SK-N-SH (cell line): ENCODE results near the gene KRTAP1-3. TPM values are rescaled to one million over a fixed set of nuclear protein-coding genes. Genes with fewer than 3 reads are reported as not detected.
"Not testable (repeated sequence)": the region's sequence is repeated elsewhere in the genome, so short reads cannot be mapped to it uniquely, and the experiment has no call there.

Experiments used
- CTCF ChIA-PET: fragments of 300-600, 350-600 bp; formaldehyde crosslinking; extraction: SDS; loops from one replicate; lab custom pipeline; 2021; lab: Yijun Ruan, JAX
- POLR2A ChIA-PET: fragments of 350-600 bp; sonication (Branson Sonifier 250); formaldehyde crosslinking; extraction: SDS; loops from one replicate; lab custom pipeline; 2020; ENCODE audit warnings: antibody characterized with exemption, inconsistent platforms; lab: Yijun Ruan, JAX
- DNase-seq: peaks from one replicate; pipeline ENCODE4 v3.0.0; 2012
- H2AFZ ChIP-seq: fragments of 200-600 bp; sonication (generic); 2 replicates; pipeline ENCODE4 v1.8.1; 2016; ENCODE audit warnings: antibody characterized with exemption, mild to moderate bottlenecking, low read depth
- H3F3A ChIP-seq: fragments of 200-600 bp; sonication (generic); replicated peaks from 2 replicates; pipeline ENCODE3; 2016; ENCODE audit warnings: antibody characterized with exemption, mild to moderate bottlenecking; ENCODE audit not compliant: insufficient read depth
- H3K27ac ChIP-seq, 2 experiments: fragments of 200-500 bp in 1 of 2; fragments of 200-600 bp in 1 of 2; sonication (Bioruptor generic) in 1 of 2; sonication (generic), shearing (Covaris generic) in 1 of 2; 2 replicates each; pipeline versions ENCODE4 v1.5.1 to v1.6.1; 2014 to 2016; ENCODE audit warnings: low read depth in 2 of 2, inconsistent platforms in 1 of 2, low read length in 1 of 2, mild to moderate bottlenecking in 1 of 2, mixed read lengths in 1 of 2
- H3K27me3 ChIP-seq: fragments of 200-600 bp; sonication (generic), shearing (Covaris generic); 2 replicates; pipeline ENCODE4 v1.6.1; 2016; ENCODE audit warnings: mixed run types; ENCODE audit not compliant: insufficient read depth
- H3K36me3 ChIP-seq, 2 experiments: fragments of 200-500 bp in 1 of 2; fragments of 200-600 bp in 1 of 2; sonication (Bioruptor generic) in 1 of 2; sonication (generic) in 1 of 2; replicated peaks in 1 of 2; 2 replicates each; pipeline versions ENCODE3 to v1.5.1; 2014 to 2016; ENCODE audit warnings: low read length in 1 of 2, mild to moderate bottlenecking in 1 of 2; ENCODE audit not compliant: insufficient read depth in 2 of 2, control insufficient read depth in 1 of 2
- H3K4me1 ChIP-seq, 2 experiments: fragments of 200-500 bp in 1 of 2; fragments of 200-600 bp in 1 of 2; sonication (Bioruptor generic) in 1 of 2; sonication (generic), shearing (Covaris generic) in 1 of 2; 2 replicates each; pipeline versions ENCODE4 v1.5.1 to v1.6.1; 2014 to 2016; ENCODE audit warnings: low read depth in 1 of 2, low read length in 1 of 2, mixed run types in 1 of 2; ENCODE audit not compliant: insufficient read depth in 2 of 2, control insufficient read depth in 1 of 2
- H3K4me2 ChIP-seq: fragments of 200-600 bp; sonication (generic), shearing (Covaris generic); 2 replicates; pipeline ENCODE4 v1.6.1; 2017; ENCODE audit warnings: mixed run types
- H3K4me3 ChIP-seq, 2 experiments: fragments of 200-500 bp in 1 of 2; fragments of 200-600 bp in 1 of 2; sonication (Bioruptor generic) in 1 of 2; sonication (generic), shearing (Covaris generic) in 1 of 2; 2 replicates each; pipeline versions ENCODE4 v1.5.1 to v1.8.1; 2014 to 2016; ENCODE audit warnings: low read depth in 2 of 2, inconsistent platforms in 1 of 2, low read length in 1 of 2, mild to moderate bottlenecking in 1 of 2, mixed read lengths in 1 of 2, moderate library complexity in 1 of 2
- H3K79me2 ChIP-seq: fragments of 200-600 bp; sonication (generic); 2 replicates; pipeline ENCODE4 v1.8.1; 2017; ENCODE audit warnings: mild to moderate bottlenecking; ENCODE audit not compliant: insufficient read depth
- H3K9ac ChIP-seq: fragments of 200-600 bp; sonication (generic); 2 replicates; pipeline ENCODE4 v1.6.1; 2017; ENCODE audit warnings: mixed run types
- H3K9me2 ChIP-seq: fragments of 200-600 bp; sonication (generic); 2 replicates; pipeline ENCODE4 v1.6.1; 2017; ENCODE audit warnings: mixed run types
- H3K9me3 ChIP-seq: fragments of 200-600 bp; sonication (generic); 2 replicates; pipeline ENCODE4 v1.6.1; 2017; ENCODE audit warnings: mixed run types, mild to moderate bottlenecking, moderate library complexity
- H4K20me1 ChIP-seq: fragments of 200-600 bp; sonication (generic); 2 replicates; pipeline ENCODE4 v1.6.1; 2017; ENCODE audit warnings: mild to moderate bottlenecking, mixed run types; ENCODE audit not compliant: insufficient read depth
- CTCF ChIP-seq: fragments of 200-600 bp; sonication (generic); IDR thresholded peaks from 2 replicates; pipeline ENCODE4 v1.6.1; 2017; ENCODE audit warnings: antibody characterized with exemption, mild to moderate bottlenecking, moderate library complexity
- FOSL2 ChIP-seq: IDR thresholded peaks from 2 replicates; pipeline ENCODE4 v1.4.0; 2012; ENCODE audit warnings: low read depth, mild to moderate bottlenecking, moderate library complexity, borderline replicate concordance
- FOXM1 ChIP-seq: IDR thresholded peaks from 2 replicates; pipeline ENCODE4 v1.4.0; 2012; ENCODE audit warnings: low read depth, mild to moderate bottlenecking
- GABPA ChIP-seq: IDR thresholded peaks from 2 replicates; pipeline ENCODE4 v1.4.0; 2012; ENCODE audit warnings: low read depth, mild to moderate bottlenecking
- JUND ChIP-seq: IDR thresholded peaks from 2 replicates; pipeline ENCODE4 v1.4.0; 2012
- NFIC ChIP-seq: IDR thresholded peaks from 2 replicates; pipeline ENCODE4 v1.4.0; 2012; ENCODE audit warnings: borderline replicate concordance
- NRF1 ChIP-seq: IDR thresholded peaks from 2 replicates; pipeline ENCODE4 v1.6.1; 2012; ENCODE audit warnings: low read depth, mild to moderate bottlenecking, low read length
- PBX3 ChIP-seq: IDR thresholded peaks from 2 replicates; pipeline ENCODE4; 2012
- RCOR1 ChIP-seq: fragments of 150-350 bp; IDR thresholded peaks from 2 replicates; pipeline ENCODE4 v1.6.1; 2017; ENCODE audit warnings: antibody characterized with exemption, low read length
- RFX5 ChIP-seq: IDR thresholded peaks from 2 replicates; pipeline ENCODE4 v1.6.1; 2012; ENCODE audit warnings: mild to moderate bottlenecking, improper control_type of control experiment, low read length
- RXRA ChIP-seq: IDR thresholded peaks from 2 replicates; pipeline ENCODE4 v1.4.0; 2012; ENCODE audit warnings: low read depth, mild to moderate bottlenecking, borderline replicate concordance
- SIN3A ChIP-seq: IDR thresholded peaks from 2 replicates; pipeline ENCODE4 v1.6.1; 2012; ENCODE audit warnings: low read depth, mild to moderate bottlenecking, low read length, moderate library complexity, borderline replicate concordance
- SMC3 ChIP-seq: IDR thresholded peaks from 2 replicates; pipeline ENCODE4 v1.6.1; 2012; ENCODE audit warnings: low read depth, low read length, improper control_type of control experiment
- TAF1 ChIP-seq: IDR thresholded peaks from 2 replicates; pipeline ENCODE4 v1.6.1; 2012; ENCODE audit warnings: low read depth, mild to moderate bottlenecking, low read length, moderate library complexity, borderline replicate concordance
- YY1 ChIP-seq: IDR thresholded peaks from 2 replicates; pipeline ENCODE4 v1.4.0; 2012; ENCODE audit warnings: low read depth, mild to moderate bottlenecking
- WGBS: methylation state at CpG from one replicate; pipeline ENCODE4 v1.1.6; 2017; ENCODE audit warnings: low lambda C conversion rate; 5-methylcytosine and 5-hydroxymethylcytosine counted together
- polyA plus RNA-seq, 3 experiments: library from polyadenylated mRNA; depleted of rRNA; stranded (reverse); fragments of >200 nt; gene quantifications; 2 replicates each; pipeline ENCODE4 v1.2.3, GENCODE V29; 2012
- TF ChIP-seq, protein P1 (sequence below): IDR thresholded peaks from 2 replicates; pipeline ENCODE4 v1.4.0; 2012; ENCODE audit warnings: low read depth, borderline replicate concordance

Gene KRTAP1-3
- polyA plus RNA-seq, 1 of the 3 experiments (the other 2 are of a cell fraction): not detected

- DNase-seq: no peak
- H3K9ac ChIP-seq: no peak overlapping the region
- H3K4me2 ChIP-seq: no peak overlapping the region
Observed at GRCh38 chr17:41058741-41059140, 24.1 kb upstream of the KRTAP1-3 start.

GRCh38 chr17:41057547-41057946 is 22.9 kb upstream of the KRTAP1-3 start:
- Histone ChIP-seq H4K20me1 (no peaks in the 10 kb centered on the region), H3K36me3 (peaks cover 0 to 4% of the 10 kb centered on the region in 2 experiments), H3F3A (peaks cover 30% of the 10 kb centered on the region), H3K27me3 (no peaks in the 10 kb centered on the region), H3K79me2 (no peaks in the 10 kb centered on the region), H3K4me3 (no peak overlapping the region), H3K4me1 (peaks cover 0 to 16% of the 10 kb centered on the region in 2 experiments; a peak in 2 of 4 replicates), H3K9ac (no peak overlapping the region), H3K9me3 (no peaks in the 10 kb centered on the region), H3K27ac (no peak overlapping the region), H2AFZ (no peak overlapping the region), H3K9me2 (no peaks in the 10 kb centered on the region), H3K4me2 (no peak overlapping the region)
- WGBS: 46% methylated on average over 1 of the region's 1 CpG
- TF ChIP-seq JUND (no peak), SMC3 (no peak), FOXM1 (no peak), SIN3A (no peak)
- TF ChIP-seq, protein P1, sequence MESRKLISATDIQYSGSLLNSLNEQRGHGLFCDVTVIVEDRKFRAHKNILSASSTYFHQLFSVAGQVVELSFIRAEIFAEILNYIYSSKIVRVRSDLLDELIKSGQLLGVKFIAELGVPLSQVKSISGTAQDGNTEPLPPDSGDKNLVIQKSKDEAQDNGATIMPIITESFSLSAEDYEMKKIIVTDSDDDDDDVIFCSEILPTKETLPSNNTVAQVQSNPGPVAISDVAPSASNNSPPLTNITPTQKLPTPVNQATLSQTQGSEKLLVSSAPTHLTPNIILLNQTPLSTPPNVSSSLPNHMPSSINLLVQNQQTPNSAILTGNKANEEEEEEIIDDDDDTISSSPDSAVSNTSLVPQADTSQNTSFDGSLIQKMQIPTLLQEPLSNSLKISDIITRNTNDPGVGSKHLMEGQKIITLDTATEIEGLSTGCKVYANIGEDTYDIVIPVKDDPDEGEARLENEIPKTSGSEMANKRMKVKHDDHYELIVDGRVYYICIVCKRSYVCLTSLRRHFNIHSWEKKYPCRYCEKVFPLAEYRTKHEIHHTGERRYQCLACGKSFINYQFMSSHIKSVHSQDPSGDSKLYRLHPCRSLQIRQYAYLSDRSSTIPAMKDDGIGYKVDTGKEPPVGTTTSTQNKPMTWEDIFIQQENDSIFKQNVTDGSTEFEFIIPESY: no peak
- no peak for DNase-seq
- ChIA-PET POLR2A (no interaction called here), CTCF (interaction anchor here (1.4 to 1.5 kb wide), 2 partner anchors 22 to 591 kb away, joined by 3 to 4 read pairs; no protein-coding TSS in a partner anchor)

More at GRCh38 chr17:41058741-41059140, 24.1 kb upstream of the KRTAP1-3 start:
- no peaks in the 10 kb centered on the region for H3K9me3 ChIP-seq
- H3K27me3 ChIP-seq: no peaks in the 10 kb centered on the region
- peaks cover 0 to 22% of the 10 kb centered on the region in 2 experiments; a peak in 2 of 4 replicates for H3K4me1 ChIP-seq
- no peaks in the 10 kb centered on the region for H4K20me1 ChIP-seq
- H3K27ac ChIP-seq: peak overlapping the region in 1 of 2 experiments; percentile 55; a peak in 2 of 4 replicates
- H3F3A ChIP-seq: peaks cover 30% of the 10 kb centered on the region
- WGBS: 36% methylated on average over 5 of the region's 5 CpGs
- no peak overlapping the region for H2AFZ ChIP-seq
- H3K4me3 ChIP-seq: no peak overlapping the region
- ChIA-PET CTCF (interaction anchor here (1.4 to 1.5 kb wide), 2 partner anchors 23 to 589 kb away, joined by 3 to 4 read pairs; no protein-coding TSS in a partner anchor), POLR2A (no interaction called here)
- H3K36me3 ChIP-seq: no peaks in the 10 kb centered on the region
- no peaks in the 10 kb centered on the region for H3K9me2 ChIP-seq
- H3K79me2 ChIP-seq: no peaks in the 10 kb centered on the region
- TF ChIP-seq FOSL2: no peak
- TF ChIP-seq GABPA: no peak
- TF ChIP-seq RXRA: no peak
- TF ChIP-seq RCOR1: no peak
- no peak for TF ChIP-seq CTCF
- TF ChIP-seq TAF1: no peak
- no peak for TF ChIP-seq PBX3
- no peak for TF ChIP-seq RFX5
- no peak for TF ChIP-seq NFIC
- TF ChIP-seq SMC3: no peak
- TF ChIP-seq NRF1: no peak
- TF ChIP-seq YY1: no peak

DNA sequence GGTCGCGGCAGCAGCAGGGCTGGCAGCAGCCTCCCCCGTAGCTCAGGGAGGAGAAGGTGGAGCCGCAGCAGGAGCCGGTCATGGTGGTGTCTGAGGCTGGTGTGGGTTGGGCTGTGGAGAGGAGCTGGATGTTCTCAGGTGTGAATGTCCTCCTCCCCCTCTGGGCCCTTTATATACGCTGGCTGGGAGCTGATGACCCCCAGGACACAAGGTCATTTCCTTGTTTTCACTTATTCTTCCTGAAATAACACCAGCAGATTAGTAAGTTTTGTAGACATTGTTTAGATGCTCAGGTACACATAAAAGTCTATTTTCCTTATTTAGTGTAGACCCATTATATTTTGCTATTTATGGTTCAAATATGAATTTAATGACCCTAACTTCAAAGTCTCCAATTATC is 20.5 kb upstream of the KRTAP1-3 start, which contains the start of gene KRTAP2-2:
KRTAP2-2 (minus strand) TSS at position 101 of the 400 bp plus-strand sequence; CDS start at position 82, 19 bp downstream.
- peaks cover 16% of the 10 kb centered on the region for H3F3A ChIP-seq
- H3K9ac ChIP-seq, H3K4me2 ChIP-seq, H3K27me3 ChIP-seq, H3K4me3 ChIP-seq, H3K9me3 ChIP-seq, H4K20me1 ChIP-seq, DNase-seq, H3K36me3 ChIP-seq, H3K4me1 ChIP-seq, H3K27ac ChIP-seq, POLR2A ChIA-PET, CTCF ChIA-PET, H2AFZ ChIP-seq, H3K79me2 ChIP-seq, H3K9me2 ChIP-seq: not testable (repeated sequence)
- WGBS: 25% methylated on average over 1 of the region's 6 CpGs
